NCI-H748 (cell line): ENCODE results near the gene EFS.
"Not testable (repeated sequence)": the region's sequence is repeated elsewhere in the genome, so short reads cannot be mapped to it uniquely, and the experiment has no call there.

Experiments used
- DNase-seq: peaks from one replicate; lab custom pipeline; 2025; ENCODE audit not compliant: unreplicated experiment; lab: John Stamatoyannopoulos, UW

EFS gene

GRCh38 chr14:23399136-23399535 is 34.2 kb upstream of the EFS start:
- DNase-seq = no peak

GRCh38 chr14:23398348-23398747 is 33.4 kb upstream of the EFS start:
- DNase-seq = peak; percentile 22

DNA sequence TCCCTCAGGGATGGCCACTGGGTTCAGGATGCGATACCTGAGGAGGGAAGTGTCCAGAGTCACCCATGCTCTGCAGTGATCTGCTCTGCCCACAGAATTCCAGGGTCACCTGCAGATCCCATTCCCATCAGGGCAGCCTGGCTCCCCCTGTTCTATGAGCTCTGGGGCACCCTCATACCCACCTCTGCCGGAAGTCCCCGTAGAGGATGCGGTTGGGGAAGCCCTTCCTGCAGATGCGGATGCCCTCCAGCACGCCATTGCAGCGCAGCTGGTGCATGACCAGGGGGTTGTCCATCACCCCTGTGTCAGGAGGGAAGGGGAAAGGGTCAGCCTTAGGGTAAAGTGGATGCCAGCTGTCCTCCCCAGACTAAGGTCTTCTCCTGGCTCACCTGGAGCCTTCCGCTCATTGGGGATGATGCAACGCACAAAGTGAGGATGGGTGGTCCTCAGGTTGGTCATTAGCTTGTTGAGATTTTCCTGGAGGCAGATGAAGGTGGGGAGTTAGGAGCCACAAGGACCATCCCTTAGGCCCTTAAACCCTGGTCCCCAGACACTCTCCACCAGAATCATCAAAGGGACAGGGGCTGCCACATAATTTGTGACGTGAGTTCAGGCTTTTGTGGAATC is 31.9 kb upstream of the EFS start:
- no peak for DNase-seq

- no peak for DNase-seq
These were observed 31.2 kb upstream of the EFS start for GRCh38 chr14:23396126-23396525.

GRCh38 chr14:23392613-23393012 is 27.6 kb upstream of the EFS start:
- no peak for DNase-seq

DNA sequence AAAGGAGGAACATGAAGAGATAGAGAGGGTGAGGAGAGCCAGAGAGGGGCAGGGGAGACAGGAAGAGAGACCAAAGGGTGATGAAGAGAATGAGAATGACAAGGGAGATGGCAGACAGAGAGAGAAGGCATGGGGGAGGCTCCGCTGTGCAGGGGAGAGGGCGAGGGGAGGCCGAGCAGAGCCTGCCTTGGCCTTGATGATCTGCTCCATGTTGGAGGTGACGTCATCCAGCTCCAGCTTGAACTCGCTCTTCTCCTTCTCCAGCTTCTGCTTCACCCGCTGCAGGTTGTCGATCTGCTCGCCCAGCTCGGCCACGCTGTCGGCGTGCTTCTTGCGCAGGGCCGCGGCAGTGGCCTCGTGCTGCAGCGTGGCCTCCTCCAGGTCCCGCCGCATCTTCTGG is 24.9 kb upstream of the EFS start:
- not testable (repeated sequence) for DNase-seq

- no peak for DNase-seq
These were observed 24.4 kb upstream of the EFS start for GRCh38 chr14:23389396-23389795.

- DNase-seq = no peak
These were observed 24.0 kb upstream of the EFS start for GRCh38 chr14:23388996-23389395.

- no peak for DNase-seq
These were observed 23.2 kb upstream of the EFS start for GRCh38 chr14:23387916-23388882.

- no peak for DNase-seq
These were observed 22.0 kb upstream of the EFS start for GRCh38 chr14:23386999-23387398.

- DNase-seq = not testable (repeated sequence)
These were observed 21.3 kb upstream of the EFS start for GRCh38 chr14:23386266-23386657.

DNA sequence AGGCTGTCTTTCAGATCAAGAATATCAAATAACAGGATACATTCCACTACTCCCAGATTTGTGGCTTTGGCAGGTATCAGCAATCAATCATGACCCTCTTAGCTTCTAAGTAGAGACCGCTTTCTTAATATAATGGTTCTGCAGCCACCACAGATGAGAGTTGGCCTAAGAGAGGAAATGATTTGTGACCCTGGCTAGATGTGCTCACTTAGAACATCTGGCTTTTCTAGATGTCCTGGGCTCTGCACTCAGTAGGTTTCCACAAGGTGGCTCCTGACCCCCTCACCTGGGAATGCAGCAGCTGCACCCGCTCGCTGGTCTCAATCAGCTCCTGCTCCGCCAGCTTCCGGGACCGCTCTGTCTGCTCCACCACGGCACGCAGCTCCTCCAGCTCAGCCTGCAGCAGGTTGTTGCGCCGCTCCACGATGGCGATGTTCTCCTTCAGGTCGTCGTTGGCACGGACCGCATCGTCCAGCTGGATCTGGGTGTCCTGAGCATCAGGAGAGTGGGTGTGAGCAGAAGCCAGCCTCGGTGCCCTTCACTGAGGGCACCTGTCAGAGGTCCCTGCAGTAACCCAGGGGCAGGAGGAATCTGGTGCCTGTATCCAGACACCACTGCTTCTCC is 20.8 kb upstream of the EFS start:
- DNase-seq = no peak

DNA sequence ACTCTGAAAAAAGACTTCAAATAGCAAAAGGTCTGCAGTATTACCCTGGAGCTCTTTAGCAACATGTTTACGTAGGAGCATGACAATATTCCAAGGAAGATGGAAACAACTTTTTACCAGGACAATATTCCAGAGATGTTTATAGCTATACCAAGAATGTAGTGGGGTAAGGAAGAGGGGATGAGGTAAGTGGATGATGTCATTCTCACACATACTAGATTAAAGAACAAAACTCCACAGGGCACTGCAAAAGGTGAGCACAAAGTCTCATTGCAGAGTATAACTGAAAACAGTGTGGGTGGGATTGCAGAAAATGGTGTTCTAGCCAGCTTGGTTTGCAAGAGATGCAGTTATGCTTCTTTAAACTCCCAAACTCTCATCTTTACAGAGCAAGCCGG is 20.3 kb upstream of the EFS start:
- no peak for DNase-seq

GRCh38 chr14:23384364-23385080 is 19.6 kb upstream of the EFS start:
- no peak for DNase-seq

GRCh38 chr14:23382731-23383440 is 17.9 kb upstream of the EFS start:
- no peak for DNase-seq

- DNase-seq = no peak
These were observed 17.3 kb upstream of the EFS start for GRCh38 chr14:23382276-23382675.

DNA sequence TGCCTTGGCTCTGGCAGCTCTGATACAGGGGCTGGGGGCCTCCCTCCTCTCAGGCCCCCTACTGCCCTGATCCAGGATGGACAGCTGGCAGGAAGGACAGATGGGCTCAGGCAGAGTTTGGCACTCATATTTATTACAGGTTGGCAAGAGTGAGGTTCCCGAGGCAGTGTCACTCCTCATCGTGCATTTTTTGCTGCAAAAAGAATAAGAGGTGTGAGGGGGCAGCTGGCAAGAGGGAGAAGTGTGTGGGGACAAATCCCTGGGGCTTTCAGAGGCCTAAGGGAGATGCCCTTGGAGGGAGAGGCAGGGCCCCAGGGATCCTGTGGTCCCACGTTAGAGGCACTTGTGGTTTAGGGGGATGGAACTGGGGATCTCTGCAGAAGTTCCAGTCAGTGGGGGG is 16.9 kb upstream of the EFS start:
- no peak for DNase-seq

GRCh38 chr14:23380976-23381375 is 16.0 kb upstream of the EFS start:
- DNase-seq = no peak

- DNase-seq = no peak
These were observed 15.4 kb upstream of the EFS start for GRCh38 chr14:23380197-23380914.
